HCT116 (cell line): ENCODE data around the gene VAT1. TPM values are rescaled to one million over a fixed set of nuclear protein-coding genes. Genes with fewer than 3 reads are reported as not detected.
A peak's percentile ranks its signal among the peaks of the same experiment; 100 is the strongest.

Experiments
- ATAC-seq: fragments of 200-7000 bp; cut with Tn5 transposase; 2 replicates; pipeline ENCODE4 v1.9.1; 2020; ENCODE audit warnings: mild to moderate bottlenecking, moderate library complexity
- BruUV-seq: library from RNA; stranded (reverse); fragments of 400-500 nt; replicated peaks from 2 replicates; lab custom pipeline; 2021; lab: Mats Ljungman, UMichigan
- CTCF ChIA-PET: fragments of 300-600 bp; sonication (Branson Sonifier 250); formaldehyde crosslinking; loops from one replicate; lab custom pipeline; 2021; ENCODE audit warnings: antibody characterized with exemption; lab: Charles Lee
- POLR2A ChIA-PET: fragments of 300-600, 350-600 bp; sonication (Branson Sonifier 250); formaldehyde crosslinking; loops from one replicate; lab custom pipeline; 2021; ENCODE audit warnings: antibody characterized with exemption; lab: Charles Lee
- RAD21 ChIA-PET, 2 experiments: fragments of 300-600 bp; sonication (Branson Sonifier 250); formaldehyde crosslinking; loops; one replicate each; lab custom pipeline; 2023; ENCODE audit warnings: low total read pairs in 2 of 2; ENCODE audit not compliant: uncharacterized antibody in 2 of 2, unreplicated experiment in 2 of 2, low non-redundant PET in 1 of 2; lab: Charles Lee
- DNase-seq: peaks from one replicate; pipeline ENCODE4 v3.0.0-alpha.2; 2010; ENCODE audit warnings: low read depth, low spot score
- H2AFZ ChIP-seq: fragments of 200-600 bp; shearing (Covaris generic), sonication (generic); 2 replicates; pipeline ENCODE4 v1.6.1; 2017; ENCODE audit warnings: low read depth, mixed run types, mixed read lengths, antibody characterized with exemption, low read length; ENCODE audit not compliant: poor library complexity, severe bottlenecking
- H3K27ac ChIP-seq: 2 replicates; pipeline ENCODE4 v1.5.1; 2012; ENCODE audit warnings: low read depth, low read length
- H3K27me3 ChIP-seq: fragments of 200-600 bp; sonication (generic); 2 replicates; pipeline ENCODE4 v1.6.1; 2016; ENCODE audit warnings: mixed run types, low read length, mixed read lengths; ENCODE audit not compliant: insufficient read depth
- H3K36me3 ChIP-seq, 2 experiments: fragments of 200-500 bp in 1 of 2; fragments of 200-600 bp in 1 of 2; sonication (Bioruptor generic) in 1 of 2; sonication (generic) in 1 of 2; 2 replicates each; pipeline versions ENCODE4 v1.5.1 to v1.6.1; 2014 to 2016; ENCODE audit warnings: low read length in 2 of 2, inconsistent platforms in 1 of 2, mixed read lengths in 1 of 2, mixed run types in 1 of 2; ENCODE audit not compliant: insufficient read depth in 2 of 2, control insufficient read depth in 1 of 2
- H3K4me1 ChIP-seq, 2 experiments: fragments of 200-600 bp in 1 of 2; sonication (generic) in 1 of 2; 2 replicates each; pipeline versions ENCODE4 v1.5.1 to v1.6.1; 2012 to 2017; ENCODE audit warnings: low read length in 2 of 2, inconsistent platforms in 1 of 2, mild to moderate bottlenecking in 1 of 2, mixed read lengths in 1 of 2, mixed run types in 1 of 2, moderate library complexity in 1 of 2; ENCODE audit not compliant: insufficient read depth in 2 of 2, control insufficient read depth in 1 of 2
- H3K4me2 ChIP-seq: fragments of 200-600 bp; sonication (generic); 2 replicates; pipeline ENCODE4 v1.6.1; 2017; ENCODE audit warnings: mixed run types, low read length, mixed read lengths
- H3K4me3 ChIP-seq, 2 experiments: fragments of 200-600 bp in 1 of 2; sonication (generic) in 1 of 2; replicated peaks in 1 of 2; 2 replicates each; pipeline ENCODE4 v1.5.1; 2011 to 2016; ENCODE audit warnings: low read length in 2 of 2, control low read depth in 1 of 2, low read depth in 1 of 2, mild to moderate bottlenecking in 1 of 2, mixed read lengths in 1 of 2, mixed run types in 1 of 2
- H3K79me2 ChIP-seq: fragments of 200-600 bp; sonication (generic); 2 replicates; pipeline ENCODE4 v1.6.1; 2017; ENCODE audit warnings: mild to moderate bottlenecking, mixed run types, low read length, moderate library complexity, mixed read lengths; ENCODE audit not compliant: insufficient read depth
- H3K9ac ChIP-seq: fragments of 200-600 bp; sonication (generic); 2 replicates; pipeline ENCODE4 v1.6.1; 2016; ENCODE audit warnings: low read length, mixed read lengths
- H3K9me2 ChIP-seq: fragments of 200-600 bp; sonication (generic), shearing (Covaris generic); 2 replicates; pipeline ENCODE4 v1.6.1; 2017; ENCODE audit warnings: mixed run types, mild to moderate bottlenecking, moderate library complexity; ENCODE audit not compliant: insufficient read depth
- H3K9me3 ChIP-seq, 2 experiments: fragments of 200-500 bp in 1 of 2; fragments of 200-600 bp in 1 of 2; sonication (Bioruptor generic) in 1 of 2; sonication (generic) in 1 of 2; 2 replicates each; pipeline ENCODE4 v1.6.1; 2014 to 2017; ENCODE audit warnings: low read length in 2 of 2, mixed read lengths in 2 of 2, inconsistent platforms in 1 of 2, low read depth in 1 of 2, mild to moderate bottlenecking in 1 of 2, mixed run types in 1 of 2, moderate library complexity in 1 of 2; ENCODE audit not compliant: control insufficient read depth in 1 of 2, insufficient read depth in 1 of 2
- H4K20me1 ChIP-seq: fragments of 200-600 bp; sonication (generic), shearing (Covaris generic); 2 replicates; pipeline ENCODE4 v1.6.1; 2017; ENCODE audit warnings: mixed run types, mild to moderate bottlenecking, moderate library complexity; ENCODE audit not compliant: insufficient read depth
- CBX3 ChIP-seq: IDR thresholded peaks from 2 replicates; pipeline ENCODE4 v1.6.1; 2012; ENCODE audit warnings: low read depth
- CEBPB ChIP-seq: IDR thresholded peaks from 2 replicates; pipeline ENCODE4 v1.6.1; 2012; ENCODE audit warnings: low read depth
- EGR1 ChIP-seq: IDR thresholded peaks from 2 replicates; pipeline ENCODE4 v1.6.1; 2012; ENCODE audit warnings: low read depth
- EZH2 ChIP-seq: fragments of 200-600 bp; sonication (generic); IDR thresholded peaks from 2 replicates; pipeline ENCODE4 v1.6.1; 2017; ENCODE audit warnings: antibody characterized with exemption, mixed run types
- EZH2phosphoT487 ChIP-seq: fragments of 200-600 bp; IDR thresholded peaks from 2 replicates; pipeline ENCODE4 v1.6.1; 2018; ENCODE audit warnings: antibody characterized with exemption, borderline replicate concordance
- FOSL1 ChIP-seq: IDR thresholded peaks from 2 replicates; pipeline ENCODE4 v1.6.1; 2012; ENCODE audit warnings: low read depth
- JUND ChIP-seq: IDR thresholded peaks from 2 replicates; pipeline ENCODE4 v1.6.1; 2012
- POLR2A ChIP-seq: IDR thresholded peaks from 2 replicates; pipeline ENCODE4 v1.7.0; 2011; ENCODE audit warnings: borderline replicate concordance; ENCODE audit not compliant: insufficient read depth, insufficient read length; ENCODE audit errors: extremely low read depth
- RAD21 ChIP-seq: IDR thresholded peaks from 2 replicates; pipeline ENCODE4 v1.6.1; 2012; ENCODE audit warnings: low read depth, mild to moderate bottlenecking
- REST ChIP-seq: IDR thresholded peaks from 2 replicates; pipeline ENCODE4 v1.6.1; 2012; ENCODE audit warnings: low read depth
- SIN3A ChIP-seq: IDR thresholded peaks from 2 replicates; pipeline ENCODE4 v1.6.1; 2012; ENCODE audit warnings: low read depth
- SP1 ChIP-seq: IDR thresholded peaks from 2 replicates; pipeline ENCODE4 v1.6.1; 2012; ENCODE audit warnings: low read depth
- SRF ChIP-seq: IDR thresholded peaks from 2 replicates; pipeline ENCODE4 v1.6.1; 2012; ENCODE audit warnings: low read depth
- TCF7L2 ChIP-seq: IDR thresholded peaks from 2 replicates; pipeline ENCODE4 v1.7.0; 2011; ENCODE audit warnings: borderline replicate concordance, inconsistent platforms; ENCODE audit not compliant: insufficient read depth, insufficient read length; ENCODE audit errors: extremely low read depth
- ZFX ChIP-seq: fragments of 450-650 bp; IDR thresholded peaks from 2 replicates; pipeline ENCODE4 v1.6.1; 2017
- intact Hi-C: fragments of 100-400 bp; cut with micrococcal nuclease; formaldehyde crosslinking; loops from 2 replicates; pipeline ENCODE4 v1.10.0; 2022
- total RNA-seq: library from RNA; stranded (reverse); gene quantifications from one replicate; pipeline ENCODE4 v1.2.1, GENCODE V29; 2021; ENCODE audit not compliant: unreplicated experiment
- TF ChIP-seq, protein P1 (sequence below): IDR thresholded peaks from 2 replicates; pipeline ENCODE4 v1.6.1; 2012

VAT1 gene
- total RNA-seq, 1 experiment from 2014 or later, result 197 TPM

DNA sequence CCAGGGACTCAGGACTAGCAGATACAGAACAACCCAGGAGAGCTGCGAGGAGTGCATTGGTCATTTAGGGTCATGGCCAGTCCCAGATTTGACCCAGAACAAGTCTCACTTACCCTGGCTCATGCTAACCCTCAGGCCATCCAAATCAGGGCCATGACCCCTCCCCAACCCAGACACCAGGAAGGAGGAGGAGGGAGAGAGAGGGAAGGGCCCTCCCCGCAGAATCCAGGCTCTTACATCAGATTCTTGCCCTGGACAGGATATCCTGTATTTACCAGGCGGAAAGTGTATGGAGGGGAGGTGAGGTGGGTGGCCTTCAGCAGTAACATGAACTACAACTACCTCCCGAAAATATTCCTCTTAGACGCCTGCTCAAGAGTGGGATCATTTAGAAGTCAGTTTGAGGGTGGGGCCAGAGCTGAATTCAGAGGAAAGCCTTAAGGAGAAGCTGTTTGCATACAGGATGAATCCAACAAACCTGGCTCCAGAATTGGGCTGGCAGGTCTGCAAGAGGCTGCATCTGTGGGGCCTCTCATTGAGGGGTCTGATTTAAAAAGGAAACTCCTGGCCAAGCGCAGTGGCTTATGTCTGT lies 2.1 kb downstream of the VAT1 start:
- H3K9me3 ChIP-seq, result no peaks in the 10 kb centered on the region
- intact Hi-C loops, result loop anchor here (5.0 kb wide), 1 partner anchor 367 kb away; no protein-coding TSS in a partner anchor
- H3K27me3 ChIP-seq, result no peaks in the 10 kb centered on the region
- ChIA-PET POLR2A (interaction anchor here (1.0 to 1.4 kb wide), 2 partner anchors 13 to 22 kb away, joined by 3 read pairs; partner anchors contain the start of gene RPL27), CTCF (no interaction called here)
- no peak overlapping the region for H3K4me3 ChIP-seq
- no peaks in the 10 kb centered on the region for H3K9me2 ChIP-seq
- H4K20me1 ChIP-seq, result no peaks in the 10 kb centered on the region
- H3K4me1 ChIP-seq, result peaks cover 9 to 42% of the 10 kb centered on the region in 2 experiments; a peak in 3 of 4 replicates
- TF ChIP-seq, protein P1, sequence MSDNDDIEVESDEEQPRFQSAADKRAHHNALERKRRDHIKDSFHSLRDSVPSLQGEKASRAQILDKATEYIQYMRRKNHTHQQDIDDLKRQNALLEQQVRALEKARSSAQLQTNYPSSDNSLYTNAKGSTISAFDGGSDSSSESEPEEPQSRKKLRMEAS, result no peak
- TF ChIP-seq JUND, result no peak
- TF ChIP-seq CBX3, result no peak
- no peak for TF ChIP-seq SRF
- TF ChIP-seq, all 23 proteins: peak for 0
- DNase-seq (no peak), ATAC-seq (no peak)
- Histone ChIP-seq H2AFZ (no peak overlapping the region), H3K9ac (no peak overlapping the region), H3K4me2 (peak overlapping the region; percentile 99; the same call in 1 of the 2 replicates), H3K27ac (no peak overlapping the region), H3K79me2 (peaks cover 8% of the 10 kb centered on the region; the same call in 1 of the 2 replicates), H3K36me3 (peaks cover 0 to 9% of the 10 kb centered on the region in 2 experiments; a peak in 3 of 4 replicates)
- RAD21 ChIA-PET, result no interaction called here
- BruUV-seq, result TSS peak; percentile 27

- Histone ChIP-seq H3K4me2 (peak overlapping the region; percentile 12; the same call in 1 of the 2 replicates), H4K20me1 (no peaks in the 10 kb centered on the region), H3K9me2 (no peaks in the 10 kb centered on the region), H3K27ac (no peak overlapping the region), H3K9ac (no peak overlapping the region), H3K36me3 (peaks cover 0 to 9% of the 10 kb centered on the region in 2 experiments; a peak in 3 of 4 replicates), H3K9me3 (no peaks in the 10 kb centered on the region), H2AFZ (no peak overlapping the region), H3K27me3 (no peaks in the 10 kb centered on the region), H3K4me3 (no peak overlapping the region), H3K79me2 (peaks cover 8% of the 10 kb centered on the region; the same call in 1 of the 2 replicates), H3K4me1 (peaks cover 9 to 37% of the 10 kb centered on the region in 2 experiments; a peak in 3 of 4 replicates)
- no TSS peak for BruUV-seq
- DNase-seq (no peak), ATAC-seq (no peak)
- CTCF ChIA-PET, result no interaction called here
- RAD21 ChIA-PET, result no interaction called here
- POLR2A ChIA-PET, result interaction anchor here (1.4 kb wide), 1 partner anchor 12 kb away, joined by 3 read pairs; no protein-coding TSS in a partner anchor
- intact Hi-C loops, result no loop called here
- TF ChIP-seq RAD21 (no peak), FOSL1 (no peak), EGR1 (no peak), EZH2phosphoT487 (no peak), SRF (no peak), REST (no peak), CEBPB (no peak), POLR2A (no peak), TCF7L2 (no peak), EZH2 (no peak), JUND (no peak), SIN3A (no peak), ZFX (no peak), SP1 (no peak)
- TF ChIP-seq, protein P1, result no peak
These were observed 2.8 kb downstream of the VAT1 start for GRCh38 chr17:43019418-43019817.
